NCI-H1092 treated with DMSO at 0.1 percent for 48 hours (cell line): Measurements from ENCODE around the gene HOXA11.

Experiments used
- DNase-seq: peaks from one replicate; lab custom pipeline; 2025; lab: John Stamatoyannopoulos, UW

HOXA11 gene

GRCh38 chr7:27133409-27134231, 51.4 kb downstream of the HOXA11 start:
- no peak for DNase-seq

DNA sequence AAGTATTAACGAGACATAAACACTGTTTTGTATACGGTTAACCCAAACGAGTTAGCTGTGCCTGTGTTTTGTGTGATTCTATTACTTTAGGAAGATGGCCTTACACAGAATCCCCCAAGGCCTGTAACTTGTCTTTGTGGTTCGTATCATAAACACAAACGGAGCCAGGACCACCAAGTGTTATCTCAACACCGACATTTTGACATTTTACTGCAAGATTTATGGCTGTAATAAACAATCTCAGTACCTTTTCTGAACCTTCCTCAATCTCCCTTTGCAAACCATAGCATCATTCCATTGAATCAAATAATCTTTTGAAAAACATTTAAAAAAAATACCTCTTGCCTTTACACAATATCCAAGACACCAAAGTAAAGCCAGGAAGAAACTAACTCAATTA, 52.1 kb downstream of the HOXA11 start:
- DNase-seq = no peak

DNA sequence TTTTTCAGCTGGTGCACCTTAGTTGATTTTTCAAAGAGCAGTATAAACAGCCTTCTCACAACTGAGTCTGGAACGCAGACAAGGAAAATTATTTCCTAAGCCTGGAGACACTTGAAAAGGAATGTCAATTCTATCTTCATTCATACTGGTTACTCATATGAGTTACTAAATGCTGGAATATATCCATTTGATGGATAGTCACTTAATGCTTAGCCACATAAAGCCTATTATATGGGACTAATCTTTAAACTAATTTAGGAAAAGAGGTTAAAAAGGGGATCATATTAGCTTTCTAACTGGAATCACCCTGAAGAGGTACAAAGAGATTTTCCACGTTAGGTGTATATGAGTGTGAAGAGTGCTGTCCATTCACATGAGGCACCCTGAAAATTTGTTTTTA, 52.8 kb downstream of the HOXA11 start:
- DNase-seq = no peak

GRCh38 chr7:27131390-27131819, 53.6 kb downstream of the HOXA11 start:
- no peak for DNase-seq
